Muscle of arm (tissue), 12 donors: ENCODE data around the gene NSUN5. TPM values are rescaled to one million over a fixed set of nuclear protein-coding genes. Genes with fewer than 3 reads are reported as not detected.
"Not testable (repeated sequence)": the region's sequence is repeated elsewhere in the genome, so short reads cannot be mapped to it uniquely, and the experiment has no call there.

Experiments used
- DNase-seq: peaks from one replicate; pipeline ENCODE4 v3.0.0-alpha.2; 2013
- polyA plus RNA-seq, 12 donors: library from polyadenylated mRNA; unstranded; fragments of 120-200 nt; gene quantifications; one replicate each; pipeline ENCODE4 v1.2.1, GENCODE V29; 2013; ENCODE audit not compliant: insufficient read length in 12 of 12

Gene NSUN5
- polyA plus RNA-seq, 12 donors, result 13.7 to 20.6 (median 14.5) TPM; not detected in 1

DNA sequence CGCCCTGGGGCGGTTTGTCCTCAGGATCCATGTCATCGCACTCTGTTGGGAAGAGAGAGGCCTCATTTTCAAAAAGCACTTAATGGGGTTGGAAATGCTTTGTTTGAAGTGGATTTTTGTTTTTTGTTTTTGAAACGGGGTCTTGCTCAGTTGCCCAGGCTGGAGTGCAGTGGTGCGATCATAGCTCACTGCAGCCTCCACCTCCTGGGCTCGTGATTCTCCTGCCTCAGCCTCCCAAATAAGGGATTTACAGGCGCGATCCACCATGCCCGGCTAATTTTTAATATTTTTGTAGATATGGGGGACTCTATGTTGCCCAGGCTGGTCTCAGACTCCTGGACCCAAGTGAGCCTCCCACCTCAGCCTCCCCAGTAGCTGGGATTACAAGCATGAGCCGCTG lies 20.1 kb upstream of the NSUN5 start:
- DNase-seq, result no peak

- DNase-seq, result not testable (repeated sequence)
Observed at GRCh38 chr7:73327922-73328321, 19.3 kb upstream of the NSUN5 start, which contains the start of the genes FKBP6 and TRIM50. FKBP6 (plus strand) TSS chr7:73328161; CDS start chr7:73328429, 268 bp downstream. TRIM50 (minus strand) TSS chr7:73328082; CDS start chr7:73324787, 3,295 bp downstream.

- DNase-seq, result not testable (repeated sequence)
Observed at GRCh38 chr7:73327449-73327848, 18.8 kb upstream of the NSUN5 start.

GRCh38 chr7:73325424-73325823 lies 16.8 kb upstream of the NSUN5 start:
- not testable (repeated sequence) for DNase-seq

DNA sequence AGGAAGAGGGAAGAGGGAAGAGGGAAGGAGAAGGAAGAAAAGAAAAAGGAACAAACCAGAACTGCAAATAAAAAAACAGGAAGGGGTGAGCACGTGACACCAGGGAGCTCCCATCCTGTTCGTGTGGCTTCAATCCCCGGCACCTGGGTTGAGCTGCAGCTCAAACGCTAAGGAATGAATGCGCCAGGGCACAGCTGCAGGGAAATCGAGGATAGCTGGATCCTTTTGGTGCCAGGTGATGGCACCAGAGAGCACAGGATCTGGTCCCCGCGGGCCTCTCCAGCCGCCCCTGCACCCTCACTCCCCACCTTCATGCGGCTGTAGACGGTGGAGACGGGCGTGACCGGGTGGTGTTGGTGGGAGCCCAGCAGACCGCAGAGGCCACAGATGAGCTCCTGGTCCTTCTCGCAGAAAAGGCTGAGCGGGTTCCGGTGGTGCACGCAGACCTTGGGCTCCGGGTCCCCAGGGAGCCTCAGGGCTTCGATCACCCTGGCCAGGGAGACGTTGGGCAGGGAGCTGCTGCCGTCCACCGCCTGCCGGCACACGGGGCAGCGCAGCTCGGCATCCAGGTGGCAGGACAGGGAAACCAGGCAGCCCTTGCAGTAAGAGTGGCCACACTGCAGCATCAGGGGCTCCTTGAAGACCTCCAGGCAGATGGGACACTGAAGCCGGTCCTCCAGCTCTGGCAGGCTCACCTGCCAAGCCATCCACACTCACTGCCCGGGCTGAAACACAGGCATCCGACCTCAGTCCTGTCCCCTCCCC lies 15.6 kb upstream of the NSUN5 start:
- DNase-seq, result not testable (repeated sequence)

DNA sequence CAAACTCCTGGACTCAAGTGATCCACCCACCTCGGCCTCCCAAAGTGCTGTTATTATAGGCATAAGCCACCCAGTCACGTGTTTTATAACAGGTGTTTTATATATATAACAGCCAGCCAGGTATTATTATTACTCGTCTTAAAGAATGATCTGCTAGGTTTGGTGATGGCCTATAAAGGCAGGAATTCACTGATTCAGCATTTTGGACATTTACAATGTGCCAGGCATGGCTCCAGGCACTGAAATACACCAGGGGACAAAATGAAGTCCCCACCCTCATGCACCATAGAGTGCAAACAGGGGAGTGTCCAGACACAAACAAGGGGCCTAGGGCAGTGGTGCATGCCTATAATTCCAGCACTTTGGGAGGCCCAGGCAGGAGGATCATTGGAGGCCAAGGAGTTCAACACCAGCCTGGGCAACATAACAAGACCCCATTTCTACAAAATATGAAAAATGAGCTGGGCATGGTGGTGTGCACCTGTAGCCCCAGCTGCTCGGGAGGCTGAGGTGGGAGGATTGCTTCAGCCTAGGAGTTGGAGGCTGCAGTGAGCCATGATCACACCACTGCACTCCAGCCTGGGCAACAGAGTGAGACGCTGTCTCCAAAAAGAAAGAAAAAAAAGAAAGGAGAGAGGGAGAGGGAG lies 14.9 kb upstream of the NSUN5 start:
- DNase-seq, result not testable (repeated sequence)

- DNase-seq, result not testable (repeated sequence)
Observed at GRCh38 chr7:73320009-73320408, 11.4 kb upstream of the NSUN5 start.

DNA sequence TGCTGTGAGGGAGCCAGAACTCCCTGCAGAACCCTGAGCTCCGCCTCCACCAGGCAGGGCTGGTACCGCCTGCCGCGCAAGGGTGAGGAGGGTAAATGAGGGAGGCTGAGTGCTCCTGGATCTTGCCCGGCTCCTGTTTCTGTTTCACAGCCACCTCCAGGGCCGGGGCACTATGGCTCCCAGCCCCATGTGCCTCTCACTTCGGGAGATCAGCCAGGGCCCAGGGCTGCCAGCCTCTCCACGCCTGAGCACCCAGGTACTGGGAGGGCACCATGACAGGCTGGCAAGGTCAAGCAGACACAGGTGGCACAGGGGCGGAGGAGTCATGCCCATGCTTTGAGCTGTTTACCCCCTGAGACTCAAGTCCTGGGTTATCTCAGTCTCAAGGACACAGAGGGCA lies 10.9 kb upstream of the NSUN5 start:
- not testable (repeated sequence) for DNase-seq

- DNase-seq, result not testable (repeated sequence)
Observed at GRCh38 chr7:73318656-73319204, 10.1 kb upstream of the NSUN5 start.

GRCh38 chr7:73316521-73316920 lies 7.9 kb upstream of the NSUN5 start:
- no peak for DNase-seq

DNA sequence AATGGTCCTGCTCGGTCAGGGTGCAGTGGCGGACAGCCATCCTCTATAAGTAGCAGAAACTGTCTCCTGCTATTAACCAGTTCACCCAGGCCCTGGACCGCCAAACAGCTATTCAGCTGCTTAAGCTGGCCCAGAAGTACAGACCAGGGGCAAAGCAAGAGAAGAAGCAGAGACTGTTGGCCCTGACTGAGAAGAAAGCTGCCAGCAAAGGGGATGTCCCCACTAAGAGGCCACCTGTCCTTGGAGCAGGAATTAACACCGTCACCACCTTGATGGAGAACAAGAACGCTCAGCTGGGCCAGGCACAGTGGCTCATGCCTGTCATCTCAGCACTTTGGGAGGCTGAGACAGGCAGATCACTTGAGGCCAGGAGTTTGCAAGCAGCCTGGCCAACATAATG lies 5.6 kb upstream of the NSUN5 start:
- DNase-seq, result no peak

DNA sequence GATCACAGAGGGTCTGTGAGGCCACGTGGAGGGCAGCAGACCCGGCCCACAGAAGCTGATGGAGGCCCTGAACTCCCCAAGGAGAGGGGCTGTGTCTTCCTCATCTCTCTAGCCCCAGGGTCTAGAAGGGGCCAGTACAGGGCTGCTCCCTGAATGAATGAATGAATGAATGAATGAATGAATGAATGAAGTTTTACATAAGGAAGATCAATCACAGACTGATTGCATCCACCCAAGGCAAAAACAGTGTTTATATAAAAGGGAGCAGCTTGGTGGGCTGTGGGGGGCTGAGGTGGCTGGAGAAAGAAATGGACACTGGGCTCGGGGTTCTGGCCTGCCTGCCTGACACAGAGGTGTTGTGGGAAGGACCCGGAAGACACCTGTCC lies 4.9 kb upstream of the NSUN5 start:
- DNase-seq, result no peak

DNA sequence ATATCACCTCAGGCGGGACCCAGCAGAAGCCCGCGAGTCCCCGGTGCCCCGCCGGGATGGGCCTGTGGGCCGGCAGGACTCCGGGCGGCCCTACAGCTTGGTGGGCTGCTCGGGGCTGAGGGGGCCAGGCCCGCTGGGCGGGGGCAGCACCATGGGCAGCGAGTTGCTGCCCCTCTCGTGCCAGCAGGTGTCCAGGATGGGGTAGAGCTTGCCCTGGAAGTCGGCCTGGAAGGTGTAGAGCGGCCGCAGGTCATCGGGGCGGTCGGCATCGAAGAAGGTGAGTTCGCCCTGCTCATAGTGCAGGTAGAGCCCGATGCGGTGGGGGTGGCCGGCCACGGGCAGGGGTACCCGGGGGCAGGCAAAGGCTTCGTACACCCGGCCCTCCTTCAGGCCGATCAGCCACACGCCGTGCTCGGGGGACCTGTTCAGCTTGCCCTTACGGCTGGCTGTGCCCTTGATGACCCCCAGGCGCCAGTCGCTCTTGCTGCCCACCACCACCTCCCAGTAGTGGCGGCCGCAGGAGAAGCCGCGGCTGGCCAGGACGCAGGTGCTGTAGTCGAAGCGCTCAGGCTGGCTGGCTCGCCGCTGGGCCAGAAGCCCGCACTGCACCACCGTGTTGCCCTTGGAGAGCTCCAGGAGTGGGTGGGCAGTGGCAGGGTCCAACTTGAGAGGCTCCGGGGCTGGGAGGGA lies 4.3 kb upstream of the NSUN5 start:
- DNase-seq, result no peak

DNA sequence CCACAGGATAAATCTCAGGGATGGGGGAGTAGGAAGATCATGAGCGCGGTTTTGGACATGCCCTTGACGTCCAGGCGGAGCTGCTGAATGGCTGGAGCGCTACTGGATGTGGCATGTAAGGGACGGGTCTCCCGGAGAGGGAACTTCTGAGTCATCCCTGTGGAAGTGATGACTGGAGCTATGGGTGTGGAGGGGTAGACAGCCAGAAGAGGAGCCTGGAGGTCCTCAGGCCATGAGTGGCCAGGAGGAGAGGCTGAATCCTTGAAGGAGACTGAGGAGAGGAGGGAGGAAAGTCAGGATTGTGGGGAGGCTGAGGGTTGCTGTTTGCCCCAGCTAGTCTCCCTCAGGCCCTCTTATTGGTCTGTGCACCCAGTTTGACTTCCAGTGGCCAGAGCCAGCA lies 2.8 kb upstream of the NSUN5 start:
- not testable (repeated sequence) for DNase-seq

DNA sequence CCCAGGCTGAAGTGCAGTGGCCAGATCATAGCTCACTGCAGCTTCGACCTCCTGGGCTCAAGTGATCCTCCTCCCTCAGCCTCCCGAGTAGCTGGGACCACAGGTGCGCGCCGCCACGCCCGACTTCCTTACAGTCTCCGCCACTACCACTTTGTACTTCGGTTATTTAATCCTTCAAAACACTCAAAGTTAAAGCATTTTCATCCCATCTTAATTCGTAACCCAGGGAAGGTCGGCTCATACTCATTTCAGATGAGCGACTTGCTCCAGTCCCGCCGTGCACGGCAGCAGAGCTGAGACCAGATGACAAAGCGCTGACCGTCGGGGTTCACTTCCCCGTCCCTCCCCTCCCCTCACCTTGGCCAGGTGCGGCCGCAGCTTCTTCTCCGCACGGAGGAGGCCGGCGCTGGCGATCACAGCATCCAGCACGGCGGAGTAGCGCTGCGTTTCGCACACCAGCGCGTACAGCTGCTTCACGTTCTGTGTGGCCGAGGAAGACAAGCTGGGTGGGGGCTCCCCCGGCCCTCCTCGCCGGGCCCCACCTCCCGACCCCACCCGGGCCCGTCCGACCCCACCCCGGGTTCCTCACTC lies 457 bp downstream of the NSUN5 start:
- DNase-seq, result no peak

DNA sequence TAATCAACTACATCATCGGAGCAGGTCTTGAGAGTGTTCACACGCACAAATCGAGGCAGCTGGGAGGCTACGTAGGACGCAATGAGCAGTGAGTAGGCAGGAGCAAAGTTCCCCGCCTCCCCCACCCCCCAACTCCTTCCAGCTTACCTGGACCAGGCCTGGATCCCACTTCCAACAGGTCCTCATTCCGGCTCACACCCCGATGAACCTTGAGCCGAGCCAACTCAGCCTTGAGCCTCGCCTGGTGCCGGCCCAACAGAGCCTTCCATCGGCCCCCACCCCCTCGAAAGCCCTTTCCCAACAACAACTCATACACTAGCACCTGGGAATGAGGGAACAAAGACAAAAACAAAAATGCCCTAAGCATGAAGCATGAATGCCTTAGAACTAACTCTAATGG lies 1.2 kb downstream of the NSUN5 start:
- DNase-seq, result no peak

DNA sequence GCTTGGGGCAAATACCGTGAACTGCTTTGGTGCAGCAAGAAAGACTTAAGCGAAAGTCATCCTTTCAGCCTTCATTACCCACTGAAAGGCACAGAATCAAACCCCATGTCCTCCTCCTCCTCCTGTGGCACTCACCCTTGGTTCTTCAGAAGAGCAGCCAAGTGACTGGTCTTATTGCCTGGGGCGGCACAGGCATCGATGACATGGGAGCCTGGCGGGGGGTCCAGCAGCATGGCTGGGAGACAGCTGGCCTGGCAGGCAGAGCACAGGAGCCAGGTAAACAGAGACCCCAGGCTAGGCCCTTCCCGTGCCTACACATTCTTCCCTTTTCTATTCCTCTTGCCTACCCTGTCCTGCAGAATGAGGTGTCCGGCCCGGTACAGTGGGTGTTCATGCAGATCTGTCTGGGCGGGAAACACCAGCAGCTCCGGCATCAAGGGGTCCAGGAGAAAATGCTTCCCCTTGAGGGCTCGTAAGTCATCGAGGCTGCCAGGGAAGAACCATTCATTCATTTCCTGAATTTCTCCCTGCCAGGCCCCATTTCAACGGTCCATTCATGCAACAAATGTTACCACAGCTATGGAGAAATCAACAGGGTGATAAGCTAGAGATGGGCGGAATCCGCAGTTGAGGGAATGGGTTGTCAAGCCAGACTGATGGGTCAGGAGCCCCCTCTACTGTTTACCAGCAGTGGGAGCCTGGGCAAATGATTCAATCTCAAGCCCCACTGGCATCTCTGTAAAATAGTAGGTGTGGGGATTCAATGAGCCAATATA lies 3.8 kb downstream of the NSUN5 start:
- not testable (repeated sequence) for DNase-seq

DNA sequence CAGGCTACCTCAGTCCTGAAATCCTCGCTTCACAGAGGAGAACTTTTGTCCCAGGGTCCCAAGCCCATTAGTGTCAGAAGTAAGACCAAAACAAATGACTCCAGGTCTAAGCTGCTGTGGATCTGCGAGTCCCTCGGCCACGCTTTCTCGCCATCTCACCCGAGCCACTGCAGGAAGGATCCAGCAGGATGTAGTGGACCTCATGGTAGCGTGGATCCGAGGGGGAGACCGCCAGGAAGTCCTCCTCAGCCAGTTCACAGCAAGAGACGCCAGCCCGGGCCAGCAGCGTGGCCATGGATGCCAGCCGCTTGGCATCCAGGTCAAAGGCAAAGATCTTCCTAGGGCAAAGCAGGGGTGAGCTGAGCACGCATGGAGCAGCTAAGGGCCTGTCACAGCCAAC lies 4.6 kb downstream of the NSUN5 start:
- no peak for DNase-seq

GRCh38 chr7:73303546-73303945 lies 5.1 kb downstream of the NSUN5 start:
- DNase-seq, result no peak

GRCh38 chr7:73302846-73303245 lies 5.8 kb downstream of the NSUN5 start:
- not testable (repeated sequence) for DNase-seq

GRCh38 chr7:73301108-73301507 lies 7.5 kb downstream of the NSUN5 start:
- DNase-seq, result not testable (repeated sequence)
